ENCODE data around the gene EFHD1.

DNA sequence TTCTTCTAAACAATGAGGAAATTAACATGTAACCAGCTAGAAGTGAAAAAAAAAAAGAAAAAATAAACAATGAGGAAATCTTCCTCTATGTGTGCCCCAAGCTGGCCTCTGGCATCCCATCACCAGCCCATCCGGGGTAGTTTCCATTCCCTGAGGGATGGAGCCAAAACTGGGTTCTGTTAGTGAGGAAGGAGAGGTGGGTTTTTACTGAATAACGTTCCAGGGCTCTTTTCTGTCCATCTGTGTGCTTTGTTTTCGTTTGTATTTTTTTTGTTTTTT lies 9.7 kb downstream of the EFHD1 start:
- TF ChIP-seq, protein P1, sequence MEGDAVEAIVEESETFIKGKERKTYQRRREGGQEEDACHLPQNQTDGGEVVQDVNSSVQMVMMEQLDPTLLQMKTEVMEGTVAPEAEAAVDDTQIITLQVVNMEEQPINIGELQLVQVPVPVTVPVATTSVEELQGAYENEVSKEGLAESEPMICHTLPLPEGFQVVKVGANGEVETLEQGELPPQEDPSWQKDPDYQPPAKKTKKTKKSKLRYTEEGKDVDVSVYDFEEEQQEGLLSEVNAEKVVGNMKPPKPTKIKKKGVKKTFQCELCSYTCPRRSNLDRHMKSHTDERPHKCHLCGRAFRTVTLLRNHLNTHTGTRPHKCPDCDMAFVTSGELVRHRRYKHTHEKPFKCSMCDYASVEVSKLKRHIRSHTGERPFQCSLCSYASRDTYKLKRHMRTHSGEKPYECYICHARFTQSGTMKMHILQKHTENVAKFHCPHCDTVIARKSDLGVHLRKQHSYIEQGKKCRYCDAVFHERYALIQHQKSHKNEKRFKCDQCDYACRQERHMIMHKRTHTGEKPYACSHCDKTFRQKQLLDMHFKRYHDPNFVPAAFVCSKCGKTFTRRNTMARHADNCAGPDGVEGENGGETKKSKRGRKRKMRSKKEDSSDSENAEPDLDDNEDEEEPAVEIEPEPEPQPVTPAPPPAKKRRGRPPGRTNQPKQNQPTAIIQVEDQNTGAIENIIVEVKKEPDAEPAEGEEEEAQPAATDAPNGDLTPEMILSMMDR (IDR thresholded peaks at IDR 0.05; ENCODE audit: low read length) = no peak
- TF ChIP-seq EZH2 (optimal IDR thresholded peaks at IDR 0.05; ENCODE audit: low read depth, low read length) (no peak), EZH2phosphoT487 (IDR thresholded peaks at IDR 0.05; ENCODE audit: low read length) (no peak)

Data from MM.1S (cell line).